NCI-H748 treated with DMSO at 0.1 percent for 48 hours (cell line): ENCODE measurements around the gene ATG7.

Source experiments
- DNase-seq: peaks from one replicate; lab custom pipeline; 2025; lab: John Stamatoyannopoulos, UW

Gene ATG7, protein sequence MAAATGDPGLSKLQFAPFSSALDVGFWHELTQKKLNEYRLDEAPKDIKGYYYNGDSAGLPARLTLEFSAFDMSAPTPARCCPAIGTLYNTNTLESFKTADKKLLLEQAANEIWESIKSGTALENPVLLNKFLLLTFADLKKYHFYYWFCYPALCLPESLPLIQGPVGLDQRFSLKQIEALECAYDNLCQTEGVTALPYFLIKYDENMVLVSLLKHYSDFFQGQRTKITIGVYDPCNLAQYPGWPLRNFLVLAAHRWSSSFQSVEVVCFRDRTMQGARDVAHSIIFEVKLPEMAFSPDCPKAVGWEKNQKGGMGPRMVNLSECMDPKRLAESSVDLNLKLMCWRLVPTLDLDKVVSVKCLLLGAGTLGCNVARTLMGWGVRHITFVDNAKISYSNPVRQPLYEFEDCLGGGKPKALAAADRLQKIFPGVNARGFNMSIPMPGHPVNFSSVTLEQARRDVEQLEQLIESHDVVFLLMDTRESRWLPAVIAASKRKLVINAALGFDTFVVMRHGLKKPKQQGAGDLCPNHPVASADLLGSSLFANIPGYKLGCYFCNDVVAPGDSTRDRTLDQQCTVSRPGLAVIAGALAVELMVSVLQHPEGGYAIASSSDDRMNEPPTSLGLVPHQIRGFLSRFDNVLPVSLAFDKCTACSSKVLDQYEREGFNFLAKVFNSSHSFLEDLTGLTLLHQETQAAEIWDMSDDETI

DNA sequence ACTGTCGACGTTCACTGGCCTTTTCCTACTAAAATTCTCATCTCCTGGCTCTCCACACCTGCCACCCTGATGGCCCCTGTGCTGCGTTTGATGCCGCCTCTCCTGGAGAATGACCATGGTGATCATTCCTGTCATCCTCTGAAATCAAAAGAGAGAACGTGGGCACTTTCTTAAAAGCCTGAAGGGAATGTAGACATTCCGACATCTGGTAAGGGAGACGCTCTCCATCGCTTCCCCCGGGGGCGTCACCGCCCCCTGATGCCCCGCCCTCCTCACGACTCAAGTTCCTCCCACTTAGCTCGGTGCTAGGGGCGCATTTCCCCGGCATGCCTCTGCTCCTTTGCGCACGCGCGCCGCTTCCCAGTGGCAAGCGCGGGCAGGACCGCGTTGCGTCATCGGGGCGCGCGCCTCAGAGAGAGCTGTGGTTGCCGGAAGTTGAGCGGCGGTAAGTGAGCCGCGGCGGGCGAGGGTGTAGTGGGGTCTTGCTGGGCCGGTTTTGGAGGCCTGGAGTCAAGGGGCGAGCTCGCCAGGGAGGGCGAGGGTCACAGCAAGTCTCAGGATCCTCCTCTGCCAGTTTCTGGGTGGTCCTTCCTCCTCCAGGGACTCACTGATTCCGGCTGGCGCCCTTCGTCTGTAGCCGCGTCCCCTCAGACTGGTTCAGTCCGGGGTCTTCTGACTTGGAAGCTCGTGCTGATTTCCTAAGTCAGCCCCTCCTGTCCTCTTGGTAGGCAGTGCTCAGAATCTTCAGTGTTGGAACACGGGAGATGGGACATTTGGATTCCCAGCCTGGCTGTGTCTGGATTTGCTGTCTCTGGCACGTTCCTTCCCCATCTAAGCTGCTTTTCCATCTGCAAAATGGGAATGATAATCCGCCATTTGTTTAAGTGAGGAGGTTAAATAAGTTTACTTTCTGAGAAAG lies at the start of gene ATG7:
Gene ATG7, plus strand, starts transcription at position 412 of the 919 bp plus-strand sequence. CDS start 26,299 bp downstream, outside the sequence.
- DNase-seq: peak; percentile 63

DNA sequence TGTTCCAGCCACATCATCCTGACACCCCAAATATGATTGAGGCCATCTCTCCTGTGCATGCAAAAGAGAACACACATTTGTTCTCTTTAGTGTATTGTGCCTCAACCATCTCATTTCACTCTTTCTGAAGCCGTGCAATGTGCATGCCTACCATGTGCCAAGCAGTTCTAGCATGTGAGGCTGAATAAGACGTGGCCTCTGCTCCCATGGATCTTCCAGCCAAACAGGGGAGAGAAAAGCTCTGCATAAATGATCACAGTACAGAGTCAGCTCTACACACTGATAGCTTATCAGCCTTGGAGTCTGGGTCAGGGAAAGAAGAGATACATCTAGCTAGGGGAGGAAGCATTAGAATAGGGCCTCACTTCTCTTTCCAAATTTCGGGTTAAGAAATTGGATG lies 48.2 kb upstream of the ATG7 start:
- DNase-seq: no peak

DNA sequence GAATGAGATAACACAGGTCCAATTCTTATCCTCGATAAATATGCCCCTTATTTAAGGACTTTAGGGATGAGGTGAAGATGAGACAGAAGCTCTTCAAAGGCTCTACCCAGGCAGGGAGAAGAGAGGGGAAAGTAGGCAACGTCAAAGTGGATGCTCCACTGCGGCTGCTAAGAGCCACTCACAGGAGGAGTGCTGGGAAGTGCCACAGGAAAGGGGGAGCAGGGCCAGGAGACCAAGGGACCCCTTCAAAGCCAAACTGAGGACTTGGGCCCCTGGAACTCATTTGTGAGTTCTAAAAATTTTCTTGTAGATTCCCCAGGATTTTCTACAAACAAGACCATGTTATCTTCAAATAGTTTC lies 47.3 kb upstream of the ATG7 start:
- no peak for DNase-seq

DNA sequence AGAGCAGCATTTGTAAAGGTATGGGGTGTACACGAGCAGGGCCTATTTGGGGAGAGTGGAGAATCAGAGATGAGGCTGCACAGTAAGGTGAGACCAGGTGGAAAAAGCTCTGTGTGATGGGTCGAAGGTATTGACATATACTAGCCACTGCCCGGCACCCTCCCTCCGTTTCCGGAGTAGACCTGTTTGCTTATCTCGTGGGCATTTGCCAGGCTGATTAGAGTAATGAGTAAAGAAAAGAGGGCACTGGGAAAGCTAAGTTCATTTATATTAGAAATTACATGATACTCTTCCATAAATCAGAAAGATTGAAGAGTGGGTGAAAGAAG lies 46.2 kb upstream of the ATG7 start:
- no peak for DNase-seq

DNA sequence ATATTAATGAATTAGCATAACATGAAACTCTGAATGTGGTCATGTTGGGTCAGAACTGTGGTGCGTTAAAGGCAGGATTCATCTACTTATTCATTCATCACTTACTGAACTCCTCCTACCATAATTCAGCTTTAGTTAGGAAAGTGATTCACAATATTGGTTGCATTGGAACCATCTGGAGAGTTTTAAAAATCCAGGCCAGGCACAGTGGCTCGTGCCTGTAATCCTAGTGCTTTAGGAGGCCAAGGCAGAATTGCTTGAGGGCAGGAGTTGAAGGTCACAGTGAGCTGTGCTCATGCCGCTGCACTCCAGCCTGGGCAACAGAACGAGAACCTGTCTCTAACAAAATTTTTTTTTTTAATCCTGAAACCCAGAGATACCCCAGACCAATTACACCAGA lies 44.2 kb upstream of the ATG7 start:
- no peak for DNase-seq

DNA sequence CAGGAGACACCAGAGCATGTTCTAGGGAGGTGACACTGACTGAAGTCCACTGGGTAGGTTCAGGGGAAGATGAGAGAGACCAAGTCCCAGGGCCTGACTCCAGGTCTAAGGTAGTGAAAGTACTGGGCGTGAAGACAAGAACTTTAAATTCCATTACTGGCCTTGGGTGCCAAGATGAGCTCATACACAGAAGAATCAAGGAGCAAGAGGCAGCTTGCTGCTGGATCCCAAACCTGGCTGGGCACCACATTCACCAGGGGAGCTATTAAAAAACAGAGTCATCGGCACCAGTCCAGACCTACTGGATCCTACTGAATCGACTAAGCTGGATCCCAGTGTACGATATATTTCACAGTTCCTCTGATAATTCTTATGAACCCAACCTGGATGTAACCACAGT lies 42.1 kb upstream of the ATG7 start:
- no peak for DNase-seq

DNA sequence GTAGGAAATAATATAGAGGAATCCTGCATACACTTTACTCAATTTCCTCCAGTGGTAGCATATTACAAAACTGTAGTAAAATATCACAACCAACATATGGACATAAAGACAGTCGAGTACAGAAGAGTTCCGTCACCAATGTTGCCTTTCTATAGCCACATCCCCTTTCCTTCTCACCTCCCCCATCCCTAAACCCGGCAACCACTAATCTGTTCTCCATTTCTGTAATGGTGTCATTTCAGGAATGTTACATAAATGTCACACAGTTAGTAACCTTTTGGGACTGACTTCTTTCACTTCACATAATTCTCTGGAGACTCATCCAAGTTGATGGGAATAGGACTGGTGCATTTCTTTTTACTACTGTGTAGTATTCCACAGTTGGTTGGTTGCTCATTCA lies 41.4 kb upstream of the ATG7 start:
- no peak for DNase-seq

DNA sequence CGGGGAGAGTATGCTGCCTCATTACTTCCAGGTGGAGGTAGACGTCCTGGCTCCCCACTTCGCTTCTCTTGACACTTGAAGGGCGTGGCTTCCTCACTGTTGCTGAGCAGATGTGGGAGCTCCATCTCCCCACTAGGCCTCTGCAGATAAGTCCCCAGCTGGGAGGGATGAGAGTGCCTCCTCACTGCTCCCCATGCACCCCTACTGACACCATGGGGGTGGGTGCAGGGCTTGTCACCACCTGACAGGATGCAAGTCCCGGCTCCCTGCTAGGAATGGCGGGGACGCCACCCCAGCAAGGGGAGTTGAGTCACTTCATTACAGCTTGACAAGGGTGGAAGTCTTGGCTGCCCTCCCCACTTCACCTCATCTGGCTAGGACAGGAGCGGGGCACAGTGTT lies 36.8 kb upstream of the ATG7 start:
- DNase-seq: no peak

DNA sequence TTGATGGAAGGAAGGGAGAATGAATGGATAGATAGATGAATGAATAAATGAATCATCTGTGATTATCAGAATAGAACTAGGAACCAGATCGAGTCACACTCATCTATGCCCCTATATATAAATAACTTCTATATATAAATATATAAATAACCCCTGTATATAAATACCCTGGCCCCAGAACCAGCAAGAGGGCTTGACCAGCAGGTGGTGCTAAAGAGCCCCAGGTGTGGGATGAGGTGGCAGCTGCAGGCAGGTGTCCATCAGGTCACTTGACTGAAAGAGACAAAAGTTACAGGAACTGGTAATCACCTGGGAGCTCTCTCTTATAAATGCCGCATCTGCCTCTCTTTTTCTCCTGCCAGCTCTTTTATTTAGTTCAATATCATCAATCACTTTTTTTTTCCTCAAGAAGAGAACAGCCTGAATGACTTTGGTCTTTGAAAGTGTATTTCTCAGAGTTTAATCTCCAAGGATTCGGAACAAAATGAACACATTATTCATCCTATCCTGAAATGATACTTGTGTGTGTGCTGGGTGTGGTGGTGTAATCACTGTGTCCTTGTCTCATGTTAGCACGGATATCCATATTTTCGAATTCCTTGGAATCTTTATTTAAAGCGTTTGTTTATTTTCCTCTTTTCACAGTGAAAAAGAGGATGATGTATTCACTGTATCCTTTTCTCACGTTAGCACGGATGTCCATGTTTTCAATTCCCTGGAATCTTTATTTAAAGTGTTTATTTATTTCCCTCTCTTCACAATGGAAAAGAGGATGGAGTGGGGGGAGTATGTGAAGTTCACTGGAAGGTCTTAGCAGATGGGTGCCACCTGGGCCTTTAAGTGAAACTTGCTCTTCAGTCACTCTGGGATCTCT lies 35.4 kb upstream of the ATG7 start:
- peak; percentile 50 for DNase-seq

DNA sequence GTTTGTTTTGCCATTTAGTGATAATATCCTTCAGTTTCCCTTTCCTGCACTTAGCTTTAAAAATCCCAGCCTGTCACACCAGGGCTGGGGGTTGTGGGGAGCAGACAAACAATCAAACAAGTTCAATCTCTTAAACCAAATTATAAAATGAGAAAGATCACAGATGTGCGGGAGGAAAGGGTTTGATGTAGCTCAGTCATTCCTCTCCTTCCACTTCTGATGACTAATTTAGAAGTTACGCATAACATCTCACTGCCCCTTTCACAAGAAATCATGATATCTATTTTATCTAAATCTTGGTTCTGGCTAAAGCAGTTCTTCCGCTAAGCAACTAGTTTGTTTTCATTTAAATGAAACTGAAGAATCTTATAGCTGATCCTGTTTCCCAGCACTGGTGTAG lies 34.1 kb upstream of the ATG7 start:
- DNase-seq: no peak

DNA sequence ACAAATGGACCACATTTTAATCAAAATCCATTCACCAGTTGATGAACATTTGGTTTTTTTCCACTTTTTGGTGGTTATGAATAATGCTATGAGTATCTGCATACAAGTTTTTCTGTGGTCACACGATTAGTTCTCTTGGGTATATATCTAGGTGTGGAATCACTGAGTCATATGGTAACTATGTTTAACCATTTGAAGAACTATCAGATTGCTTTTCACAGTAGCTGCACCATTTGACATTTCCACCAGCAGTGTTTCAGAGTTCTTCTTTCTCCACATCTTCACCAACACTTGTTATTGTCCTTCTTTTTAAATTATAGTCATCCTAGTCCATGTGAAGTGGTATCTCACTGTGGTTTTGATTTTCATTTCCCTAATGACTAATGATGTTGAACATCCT lies 33.3 kb upstream of the ATG7 start:
- no peak for DNase-seq

DNA sequence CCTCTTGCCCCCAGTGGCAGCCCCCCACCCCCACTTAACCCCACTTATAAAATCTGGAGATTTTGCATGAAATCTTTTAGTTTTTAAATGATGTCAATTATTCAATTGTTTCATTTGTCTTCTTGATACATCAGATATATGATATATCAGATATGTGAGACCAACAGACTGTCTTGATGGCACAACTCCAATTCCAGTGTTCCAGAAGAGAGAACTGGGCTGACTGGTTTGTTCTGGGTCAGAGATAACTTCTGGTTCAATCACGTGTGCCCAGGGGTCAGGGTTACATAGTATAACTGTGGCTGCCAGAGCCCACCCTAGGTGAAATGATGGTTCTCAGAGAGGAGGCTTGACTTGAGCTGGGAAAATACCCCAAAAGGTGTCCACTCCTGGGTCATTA lies 32.4 kb upstream of the ATG7 start:
- DNase-seq: no peak

DNA sequence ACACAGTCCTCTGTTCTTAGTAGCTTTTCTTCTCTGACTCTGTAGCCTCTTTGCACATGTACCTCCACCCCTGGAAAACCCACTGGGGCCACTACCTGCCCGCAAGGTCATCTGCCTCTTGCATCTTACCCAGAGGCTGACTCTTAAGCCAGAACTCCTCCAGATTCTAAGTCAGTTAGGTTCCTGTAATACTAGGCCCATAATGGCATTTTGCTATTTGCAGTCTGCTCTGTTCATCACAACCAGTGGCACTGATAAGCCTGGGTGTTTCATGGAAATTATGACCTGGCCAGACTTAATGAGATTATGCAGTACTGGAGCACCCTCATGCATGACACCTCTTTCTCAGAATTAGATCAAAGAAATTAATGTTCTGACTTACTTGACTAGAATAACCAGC lies 31.7 kb upstream of the ATG7 start:
- no peak for DNase-seq

DNA sequence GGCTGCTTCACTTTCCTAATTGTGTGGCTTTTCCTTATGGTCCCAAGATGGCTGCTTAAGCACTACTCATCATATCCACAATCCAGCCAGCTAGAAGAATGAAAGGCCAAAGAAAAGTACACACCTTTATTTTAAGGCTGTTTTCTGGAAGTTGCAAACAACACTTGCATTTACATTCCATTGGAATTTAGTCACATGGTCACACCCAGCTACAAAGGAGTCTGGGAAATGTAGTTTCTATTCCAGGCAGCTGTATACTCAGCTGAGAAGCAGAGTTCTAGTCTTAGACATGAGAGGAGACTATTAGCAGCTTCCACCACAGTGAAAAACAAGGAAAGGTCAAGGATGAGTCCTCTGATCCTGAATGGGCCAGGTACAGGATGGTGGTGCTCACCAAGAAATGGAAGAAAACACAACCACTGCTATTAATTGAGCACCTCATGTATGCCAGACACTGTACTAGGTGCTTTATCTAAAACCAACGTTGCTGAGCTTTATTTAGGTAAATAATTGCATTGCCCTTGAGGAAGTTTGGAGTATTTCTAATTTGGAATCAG lies 28.0 kb upstream of the ATG7 start:
- no peak for DNase-seq

DNA sequence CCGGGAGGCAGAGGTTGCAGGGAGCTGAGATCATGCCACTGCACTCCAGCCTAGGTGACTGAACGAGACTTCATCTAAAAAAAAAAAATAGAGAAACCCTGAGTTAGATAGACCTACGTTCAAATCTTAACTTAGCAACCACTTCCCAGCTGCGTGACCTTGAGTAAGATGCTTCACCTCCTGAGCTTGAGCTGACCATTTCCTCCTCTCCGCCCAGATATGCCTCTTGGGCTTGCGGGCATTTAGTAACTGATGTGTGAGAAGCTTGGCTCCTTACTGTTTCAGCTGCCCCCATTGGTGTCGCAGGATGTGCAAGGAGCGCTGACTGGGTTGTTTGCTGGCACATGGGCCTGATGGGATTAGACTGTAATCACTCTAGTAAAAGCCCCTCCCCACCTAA lies 26.9 kb upstream of the ATG7 start:
- DNase-seq: no peak

DNA sequence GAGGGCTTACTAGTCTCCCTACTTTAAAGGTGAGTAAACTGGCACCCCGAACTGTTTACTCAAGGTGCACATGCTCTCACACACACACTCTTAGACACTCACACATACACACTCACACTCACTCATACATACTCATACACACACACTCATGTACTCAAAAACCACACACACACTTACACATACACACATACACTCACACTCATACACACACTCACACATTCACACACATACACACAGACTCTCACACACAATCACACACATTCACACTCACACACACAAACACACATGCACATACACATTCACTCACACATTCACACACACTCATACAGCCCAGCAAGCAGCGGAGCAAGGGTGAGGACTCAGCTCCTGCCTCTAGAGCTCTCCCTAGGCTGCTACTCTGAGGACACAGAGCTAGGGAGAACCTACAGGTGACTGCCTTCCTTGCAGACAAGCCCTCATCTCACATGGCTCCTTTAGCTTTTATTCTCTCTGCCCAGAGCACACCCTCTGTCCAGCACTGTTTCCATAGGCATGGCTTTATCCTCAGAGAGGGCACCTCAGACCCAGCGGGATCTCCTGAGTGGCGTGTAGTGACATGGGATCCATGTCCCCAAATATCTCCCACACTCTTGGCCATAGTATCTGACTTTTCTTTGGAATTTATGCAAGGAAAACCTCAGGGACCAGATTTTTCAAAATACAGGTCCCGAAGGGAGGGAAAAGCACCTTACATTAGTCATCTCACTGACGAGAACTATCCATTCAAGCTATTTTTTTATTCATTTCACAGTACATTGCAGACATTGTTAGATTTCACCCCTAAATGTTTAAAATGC lies 26.2 kb upstream of the ATG7 start:
- no peak for DNase-seq

DNA sequence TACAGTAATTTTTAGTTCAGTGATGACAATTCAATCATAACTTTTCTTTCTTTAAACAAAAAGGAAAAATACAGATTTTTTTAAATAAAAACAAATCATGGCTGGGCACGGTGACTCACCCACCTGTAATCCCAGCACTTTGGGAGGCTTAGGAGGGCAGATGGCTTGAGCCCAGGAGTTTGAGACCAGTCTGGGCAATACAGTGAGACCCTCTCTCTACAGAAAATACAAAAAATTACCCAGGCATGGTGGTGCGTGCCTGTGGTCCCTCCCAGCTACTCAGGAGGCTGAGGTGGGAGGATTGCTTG lies 25.6 kb upstream of the ATG7 start:
- DNase-seq: no peak

DNA sequence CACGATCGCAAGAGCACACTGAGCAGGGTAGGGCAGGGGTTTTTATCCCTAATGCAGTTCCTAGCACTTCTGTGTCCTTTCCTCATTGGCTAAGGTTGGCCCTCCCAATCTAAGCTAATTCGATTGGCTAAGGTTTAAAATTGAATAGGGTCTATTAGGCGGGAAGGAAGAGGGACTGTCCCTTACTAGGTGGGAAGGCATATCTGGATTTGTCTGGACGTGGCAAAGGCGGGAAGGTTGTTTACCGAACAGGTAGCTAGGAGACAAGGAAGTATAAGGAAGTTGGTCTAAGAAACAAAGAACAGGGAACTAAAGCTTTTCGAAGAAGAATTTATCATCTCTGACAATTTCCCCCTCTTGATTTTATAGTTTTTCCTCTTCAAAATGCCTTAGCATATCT lies 24.8 kb upstream of the ATG7 start:
- no peak for DNase-seq

DNA sequence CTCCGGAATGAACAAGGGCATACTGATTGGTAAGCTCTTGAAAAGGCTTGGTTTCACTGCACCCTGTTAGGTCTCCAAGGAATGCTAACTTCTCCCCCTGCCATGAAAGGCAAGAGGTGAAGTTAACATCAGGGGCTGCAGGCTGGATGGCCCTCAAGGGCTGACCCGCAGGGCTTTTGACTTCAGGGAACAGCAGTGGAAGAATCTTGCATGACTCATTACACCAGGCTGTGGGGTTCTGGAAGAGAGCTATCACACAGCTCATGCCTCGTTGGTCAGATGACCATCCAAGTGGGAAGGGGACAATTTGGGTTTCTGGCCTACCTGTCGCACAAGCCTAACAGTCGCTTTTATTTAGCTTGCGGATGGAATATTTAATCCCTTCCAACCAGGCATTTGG lies 23.6 kb upstream of the ATG7 start:
- DNase-seq: no peak

DNA sequence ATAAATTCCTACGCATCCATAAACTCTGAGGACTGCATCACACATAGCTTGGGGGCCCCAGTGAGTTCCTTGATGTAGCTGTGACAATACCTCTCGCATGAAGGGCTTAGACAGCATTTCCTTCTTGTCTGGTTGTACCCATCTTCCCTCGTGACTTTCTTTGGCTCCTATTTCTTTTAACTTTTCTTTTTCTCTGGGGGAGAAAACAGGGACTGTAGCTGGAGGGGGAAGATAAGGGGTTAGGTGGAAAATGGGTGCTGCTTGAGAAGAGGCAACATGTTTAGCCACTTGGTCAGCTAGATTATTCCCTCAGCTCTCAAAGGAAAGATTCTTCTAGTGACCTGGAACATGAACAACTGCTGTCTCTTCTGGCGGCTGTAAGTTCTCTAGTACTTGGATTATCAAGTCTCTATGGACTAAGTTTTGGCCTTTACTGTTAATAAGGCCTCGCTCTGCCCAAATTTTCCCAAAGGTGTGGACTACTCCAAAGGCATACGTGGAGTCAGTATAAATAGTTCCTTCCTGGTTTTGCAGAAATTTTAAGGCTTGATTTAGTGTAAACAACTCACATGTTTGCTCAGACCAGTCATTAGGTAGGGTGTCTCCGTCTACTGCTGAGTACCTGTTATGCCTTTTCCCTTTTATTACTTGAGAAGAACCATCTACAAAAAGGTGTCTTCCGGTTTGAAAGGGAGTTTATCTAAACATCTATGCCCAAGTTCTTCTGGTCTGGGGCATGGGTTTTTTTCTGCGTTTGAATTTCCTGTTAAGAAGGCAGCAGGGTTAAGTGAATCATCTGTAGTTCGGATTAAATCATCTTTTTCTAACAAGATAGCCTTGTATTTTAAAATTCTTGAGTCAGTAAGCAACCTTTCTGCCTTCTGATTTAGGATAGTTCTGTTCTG lies 21.0 kb upstream of the ATG7 start:
- no peak for DNase-seq
